K562 (cell line): ENCODE results near the gene MED15. TPM values are rescaled to one million over a fixed set of nuclear protein-coding genes. Genes with fewer than 3 reads are reported as not detected.

Experiments used
- BRCA1 ChIP-seq, 2 experiments: fragments of 450-650 bp in 1 of 2; sonication (generic) in 1 of 2; formaldehyde crosslinking in 1 of 2; IDR thresholded peaks; 2 replicates each; pipeline versions ENCODE4 v1.5.0 to v1.6.1; 2017 to 2020; ENCODE audit warnings: mild to moderate bottlenecking in 1 of 2, missing genetic modification reagents in 1 of 2
- CEBPG ChIP-seq, 3 experiments: fragments of 200-800 bp in 1 of 3; sonication (Bioruptor generic) in 1 of 3; sonication (generic) in 1 of 3; formaldehyde crosslinking in 1 of 3; IDR thresholded peaks in 2 of 3; conservative IDR thresholded peaks in 1 of 3; 2 replicates each; pipeline versions ENCODE4 v1.6.1 to v1.8.0; 2016 to 2022; ENCODE audit warnings: missing compliant biosample characterization in 2 of 3, missing genetic modification characterization in 2 of 3, mild to moderate bottlenecking in 1 of 3, missing genetic modification reagents in 1 of 3
- HDAC6 ChIP-seq: IDR thresholded peaks from 2 replicates; pipeline ENCODE4 v1.6.1; 2012; ENCODE audit warnings: low read depth, mild to moderate bottlenecking, control low read depth, inconsistent platforms, low read length, moderate library complexity
- JUNB ChIP-seq: fragments of 450-650 bp; formaldehyde crosslinking; conservative IDR thresholded peaks from 2 replicates; pipeline ENCODE4 v1.4.0; 2020; ENCODE audit warnings: mild to moderate bottlenecking
- STAG1 ChIP-seq: sonication (generic); formaldehyde crosslinking; IDR thresholded peaks from 2 replicates; pipeline ENCODE4 v1.5.0; 2020; ENCODE audit warnings: missing genetic modification reagents, borderline replicate concordance
- ZEB2 ChIP-seq: fragments of 450-650 bp; IDR thresholded peaks from 2 replicates; pipeline ENCODE4 v1.6.1; 2016
- ZNF12 ChIP-seq: sonication (generic); formaldehyde crosslinking; IDR thresholded peaks from 2 replicates; pipeline ENCODE4 v1.4.0; 2020; ENCODE audit warnings: mild to moderate bottlenecking, missing genetic modification reagents
- ZNF140 ChIP-seq: fragments of 250-450 bp; sonication (Bioruptor Pico); IDR thresholded peaks from 2 replicates; pipeline ENCODE4 v1.8.0; 2021; ENCODE audit warnings: moderate library complexity, mild to moderate bottlenecking, inconsistent platforms
- ZNF165 ChIP-seq: fragments of 250-450 bp; sonication (Bioruptor Pico); IDR thresholded peaks from 2 replicates; pipeline ENCODE4 v1.4.0; 2020; ENCODE audit warnings: borderline replicate concordance
- ZNF408 ChIP-seq: fragments of 250-450 bp; sonication (Bioruptor Pico); IDR thresholded peaks from 2 replicates; pipeline ENCODE4 v1.4.0; 2020; ENCODE audit warnings: low read depth, mild to moderate bottlenecking, moderate library complexity
- ZNF57 ChIP-seq: fragments of 450-650 bp; formaldehyde crosslinking; IDR thresholded peaks from 2 replicates; pipeline ENCODE4 v1.4.0; 2020; ENCODE audit warnings: mild to moderate bottlenecking, moderate library complexity
- ZNF583 ChIP-seq: fragments of 250-450 bp; sonication (Bioruptor Pico); IDR thresholded peaks from 2 replicates; pipeline ENCODE4 v1.4.0; 2020
- ZZZ3 ChIP-seq: fragments of 450-650 bp; IDR thresholded peaks from 2 replicates; pipeline ENCODE4 v1.6.1; 2016; ENCODE audit warnings: antibody characterized with exemption, mild to moderate bottlenecking, moderate library complexity
- polyA plus RNA-seq, 8 experiments: library from polyadenylated mRNA; depleted of rRNA in 4 of 8; stranded (reverse) in 5 of 8; unstranded in 3 of 8; fragments of >200 nt; fragmentation: Nextera tagmentation in 2 of 8; fragmentation: Illumina TruSeq in 1 of 8; extraction: Ambion mirVana in 2 of 8; extraction: Trizol in 1 of 8; gene quantifications; 2 replicates each; pipeline versions ENCODE4 v1.2.1 to v1.2.3, GENCODE V29; 2011 to 2014; ENCODE audit warnings: inconsistent platforms in 1 of 8, missing spikeins in 1 of 8
- total RNA-seq, 7 experiments: library from RNA; depleted of rRNA in 6 of 7; stranded (reverse); fragments of >200 nt in 6 of 7; fragmentation: Illumina TruSeq in 2 of 7; extraction: Trizol in 2 of 7; gene quantifications; 2 replicates each; pipeline versions ENCODE4 v1.2.1 to v1.2.3, GENCODE V29; 2011 to 2021; ENCODE audit warnings: low replicate concordance in 1 of 7
- TF ChIP-seq, protein P1 (sequence below): sonication (generic); formaldehyde crosslinking; IDR thresholded peaks from 2 replicates; pipeline ENCODE4 v1.8.0; 2023; ENCODE audit warnings: missing genetic modification reagents, mild to moderate bottlenecking, borderline replicate concordance
- TF ChIP-seq, protein P2 (sequence below): fragments of 250-450 bp; sonication (Bioruptor Pico); IDR thresholded peaks from 2 replicates; pipeline ENCODE4 v1.8.0; 2022; ENCODE audit warnings: inconsistent platforms, mild to moderate bottlenecking, moderate library complexity, borderline replicate concordance
- TF ChIP-seq, protein P3 (sequence below), 2 experiments: fragments of 450-650 bp; conservative IDR thresholded peaks; 2 replicates each; pipeline ENCODE4 v1.6.1; 2017; ENCODE audit warnings: mild to moderate bottlenecking in 2 of 2, moderate library complexity in 2 of 2

The MED15 gene
- total and polyA plus RNA-seq, 9 of the 15 experiments (the other 6 are each of a cell fraction or from before 2014, with no cell fraction given) = 4.0 to 271 (median 60.1) TPM

DNA sequence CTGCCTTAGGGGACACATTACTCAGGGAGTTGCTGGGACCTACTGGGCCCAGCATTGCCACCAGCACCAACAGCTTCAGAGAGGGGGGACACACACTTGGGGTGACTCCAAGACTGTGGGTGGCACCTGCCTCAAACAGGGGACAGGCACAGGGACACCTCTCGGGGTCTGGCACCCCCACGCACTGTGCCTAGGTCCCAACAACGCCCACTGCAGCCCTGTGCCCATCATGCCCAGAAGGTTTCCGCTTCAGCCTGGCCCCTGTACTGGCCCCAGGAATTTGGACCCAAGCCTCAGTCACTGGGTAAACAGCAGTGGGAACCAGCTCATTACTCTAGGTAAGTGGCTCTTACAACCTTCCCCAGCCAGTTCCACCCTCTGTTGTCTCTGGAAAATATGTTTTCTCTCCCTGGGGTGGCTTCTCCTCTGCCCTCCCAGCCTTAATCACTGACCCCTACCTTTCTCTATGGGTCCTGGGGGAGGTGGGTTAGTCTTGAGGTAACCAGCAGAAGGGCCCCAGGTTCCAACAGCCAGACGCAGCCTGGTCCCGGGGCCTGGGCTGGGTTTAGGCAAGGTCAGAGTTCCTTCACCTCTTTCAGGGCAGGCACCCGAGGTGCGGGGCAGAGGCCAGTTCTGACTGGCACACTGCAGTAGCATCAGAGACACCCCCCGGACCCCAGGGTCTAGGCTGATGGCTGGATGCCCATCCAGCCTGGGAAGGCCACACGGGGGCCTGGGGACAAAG is 123.6 kb downstream of the MED15 start (continued):
- TF ChIP-seq, protein P1, sequence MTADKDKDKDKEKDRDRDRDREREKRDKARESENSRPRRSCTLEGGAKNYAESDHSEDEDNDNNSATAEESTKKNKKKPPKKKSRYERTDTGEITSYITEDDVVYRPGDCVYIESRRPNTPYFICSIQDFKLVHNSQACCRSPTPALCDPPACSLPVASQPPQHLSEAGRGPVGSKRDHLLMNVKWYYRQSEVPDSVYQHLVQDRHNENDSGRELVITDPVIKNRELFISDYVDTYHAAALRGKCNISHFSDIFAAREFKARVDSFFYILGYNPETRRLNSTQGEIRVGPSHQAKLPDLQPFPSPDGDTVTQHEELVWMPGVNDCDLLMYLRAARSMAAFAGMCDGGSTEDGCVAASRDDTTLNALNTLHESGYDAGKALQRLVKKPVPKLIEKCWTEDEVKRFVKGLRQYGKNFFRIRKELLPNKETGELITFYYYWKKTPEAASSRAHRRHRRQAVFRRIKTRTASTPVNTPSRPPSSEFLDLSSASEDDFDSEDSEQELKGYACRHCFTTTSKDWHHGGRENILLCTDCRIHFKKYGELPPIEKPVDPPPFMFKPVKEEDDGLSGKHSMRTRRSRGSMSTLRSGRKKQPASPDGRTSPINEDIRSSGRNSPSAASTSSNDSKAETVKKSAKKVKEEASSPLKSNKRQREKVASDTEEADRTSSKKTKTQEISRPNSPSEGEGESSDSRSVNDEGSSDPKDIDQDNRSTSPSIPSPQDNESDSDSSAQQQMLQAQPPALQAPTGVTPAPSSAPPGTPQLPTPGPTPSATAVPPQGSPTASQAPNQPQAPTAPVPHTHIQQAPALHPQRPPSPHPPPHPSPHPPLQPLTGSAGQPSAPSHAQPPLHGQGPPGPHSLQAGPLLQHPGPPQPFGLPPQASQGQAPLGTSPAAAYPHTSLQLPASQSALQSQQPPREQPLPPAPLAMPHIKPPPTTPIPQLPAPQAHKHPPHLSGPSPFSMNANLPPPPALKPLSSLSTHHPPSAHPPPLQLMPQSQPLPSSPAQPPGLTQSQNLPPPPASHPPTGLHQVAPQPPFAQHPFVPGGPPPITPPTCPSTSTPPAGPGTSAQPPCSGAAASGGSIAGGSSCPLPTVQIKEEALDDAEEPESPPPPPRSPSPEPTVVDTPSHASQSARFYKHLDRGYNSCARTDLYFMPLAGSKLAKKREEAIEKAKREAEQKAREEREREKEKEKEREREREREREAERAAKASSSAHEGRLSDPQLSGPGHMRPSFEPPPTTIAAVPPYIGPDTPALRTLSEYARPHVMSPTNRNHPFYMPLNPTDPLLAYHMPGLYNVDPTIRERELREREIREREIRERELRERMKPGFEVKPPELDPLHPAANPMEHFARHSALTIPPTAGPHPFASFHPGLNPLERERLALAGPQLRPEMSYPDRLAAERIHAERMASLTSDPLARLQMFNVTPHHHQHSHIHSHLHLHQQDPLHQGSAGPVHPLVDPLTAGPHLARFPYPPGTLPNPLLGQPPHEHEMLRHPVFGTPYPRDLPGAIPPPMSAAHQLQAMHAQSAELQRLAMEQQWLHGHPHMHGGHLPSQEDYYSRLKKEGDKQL = 0 out of 2 replicates have a peak, but pooled peaks have one; percentile 50
- TF ChIP-seq ZNF408 (0 out of 2 replicates have a peak, but pooled peaks have one; percentile 55), ZNF57 (CRISPR knock-in tag) (no peak), ZNF12 (CRISPR knock-in tag) (0 out of 2 replicates have a peak, but pooled peaks have one; percentile 18), CEBPG (CRISPR knock-in tag; IDR thresholded peaks at IDR 0.05) (0 out of 2 replicates have a peak, but pooled peaks have one; percentile 7), CEBPG (tag; conservative IDR thresholded peaks at IDR 0.05 in 1 of 2, IDR thresholded peaks at IDR 0.05 in 1 of 2) (no peak), ZEB2 (no peak), ZNF140 (CRISPR knock-in tag) (no peak), ZZZ3 (no peak), STAG1 (CRISPR knock-in tag) (peak; percentile 11; the same call in 1 of the 2 replicates), ZNF583 (CRISPR knock-in tag) (0 out of 2 replicates have a peak, but pooled peaks have one; percentile 42), HDAC6 (0 out of 2 replicates have a peak, but pooled peaks have one; percentile 19), JUNB (CRISPR knock-in tag) (0 out of 2 replicates have a peak, but pooled peaks have one; percentile 20), BRCA1 (IDR thresholded peaks at IDR 0.05) (no peak), BRCA1 (CRISPR knock-in tag; IDR thresholded peaks at IDR 0.05) (peak; percentile 49; the same call in 1 of the 2 replicates), ZNF165 (CRISPR knock-in tag) (0 out of 2 replicates have a peak, but pooled peaks have one; percentile 63)
- TF ChIP-seq, protein P2, sequence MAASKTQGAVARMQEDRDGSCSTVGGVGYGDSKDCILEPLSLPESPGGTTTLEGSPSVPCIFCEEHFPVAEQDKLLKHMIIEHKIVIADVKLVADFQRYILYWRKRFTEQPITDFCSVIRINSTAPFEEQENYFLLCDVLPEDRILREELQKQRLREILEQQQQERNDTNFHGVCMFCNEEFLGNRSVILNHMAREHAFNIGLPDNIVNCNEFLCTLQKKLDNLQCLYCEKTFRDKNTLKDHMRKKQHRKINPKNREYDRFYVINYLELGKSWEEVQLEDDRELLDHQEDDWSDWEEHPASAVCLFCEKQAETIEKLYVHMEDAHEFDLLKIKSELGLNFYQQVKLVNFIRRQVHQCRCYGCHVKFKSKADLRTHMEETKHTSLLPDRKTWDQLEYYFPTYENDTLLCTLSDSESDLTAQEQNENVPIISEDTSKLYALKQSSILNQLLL (CRISPR knock-in tag) = 0 out of 2 replicates have a peak, but pooled peaks have one; percentile 32
- TF ChIP-seq, protein P3, sequence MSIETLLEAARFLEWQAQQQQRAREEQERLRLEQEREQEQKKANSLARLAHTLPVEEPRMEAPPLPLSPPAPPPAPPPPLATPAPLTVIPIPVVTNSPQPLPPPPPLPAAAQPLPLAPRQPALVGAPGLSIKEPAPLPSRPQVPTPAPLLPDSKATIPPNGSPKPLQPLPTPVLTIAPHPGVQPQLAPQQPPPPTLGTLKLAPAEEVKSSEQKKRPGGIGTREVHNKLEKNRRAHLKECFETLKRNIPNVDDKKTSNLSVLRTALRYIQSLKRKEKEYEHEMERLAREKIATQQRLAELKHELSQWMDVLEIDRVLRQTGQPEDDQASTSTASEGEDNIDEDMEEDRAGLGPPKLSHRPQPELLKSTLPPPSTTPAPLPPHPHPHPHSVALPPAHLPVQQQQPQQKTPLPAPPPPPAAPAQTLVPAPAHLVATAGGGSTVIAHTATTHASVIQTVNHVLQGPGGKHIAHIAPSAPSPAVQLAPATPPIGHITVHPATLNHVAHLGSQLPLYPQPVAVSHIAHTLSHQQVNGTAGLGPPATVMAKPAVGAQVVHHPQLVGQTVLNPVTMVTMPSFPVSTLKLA (conservative IDR thresholded peaks at IDR 0.05) = no peak
